GM19240 (cell line): ENCODE results near the gene MLH3.

Experiments
- DNase-seq: peaks from one replicate; pipeline ENCODE4 v3.0.0; 2011; ENCODE audit warnings: low spot score; ENCODE audit not compliant: insufficient read length

The MLH3 gene

GRCh38 chr14:75067212-75067611 is 15.9 kb upstream of the MLH3 start:
- no peak for DNase-seq

- no peak for DNase-seq
Measured at GRCh38 chr14:75066691-75067090, 15.4 kb upstream of the MLH3 start.

GRCh38 chr14:75064205-75064567 is 12.9 kb upstream of the MLH3 start:
- DNase-seq, result no peak

GRCh38 chr14:75063491-75064204 is 12.4 kb upstream of the MLH3 start, which contains the start of gene ACYP1:
ACYP1 (minus strand) TSS chr14:75064024; CDS start chr14:75063553, 471 bp downstream.
- peak; percentile 74 for DNase-seq

- no peak for DNase-seq
Measured at GRCh38 chr14:75063013-75063412, 11.7 kb upstream of the MLH3 start.

- no peak for DNase-seq
Measured at GRCh38 chr14:75060420-75060819, 9.2 kb upstream of the MLH3 start.

- no peak for DNase-seq
Measured at GRCh38 chr14:75059642-75060041, 8.4 kb upstream of the MLH3 start.

GRCh38 chr14:75054421-75054820 is 3.2 kb upstream of the MLH3 start:
- DNase-seq, result no peak

- DNase-seq, result no peak
Measured at GRCh38 chr14:75053396-75054291, 2.4 kb upstream of the MLH3 start.

GRCh38 chr14:75051556-75051899 is 261 bp upstream of the MLH3 start:
- no peak for DNase-seq

- DNase-seq, result no peak
Measured at GRCh38 chr14:75049731-75050201, 1.5 kb downstream of the MLH3 start.

GRCh38 chr14:75049136-75049535 is 2.1 kb downstream of the MLH3 start:
- DNase-seq, result no peak

- no peak for DNase-seq
Measured at GRCh38 chr14:75048101-75048500, 3.2 kb downstream of the MLH3 start.

- DNase-seq, result no peak
Measured at GRCh38 chr14:75047506-75047905, 3.8 kb downstream of the MLH3 start.

GRCh38 chr14:75046899-75047298 is 4.4 kb downstream of the MLH3 start:
- DNase-seq, result no peak

- no peak for DNase-seq
Measured at GRCh38 chr14:75046275-75046674, 5.0 kb downstream of the MLH3 start.

GRCh38 chr14:75044752-75045151 is 6.5 kb downstream of the MLH3 start:
- no peak for DNase-seq

- no peak for DNase-seq
Measured at GRCh38 chr14:75044322-75044721, 6.9 kb downstream of the MLH3 start.

- no peak for DNase-seq
Measured at GRCh38 chr14:75042035-75042434, 9.2 kb downstream of the MLH3 start.

GRCh38 chr14:75041613-75042012 is 9.7 kb downstream of the MLH3 start:
- no peak for DNase-seq

- no peak for DNase-seq
Measured at GRCh38 chr14:75040959-75041358, 10.3 kb downstream of the MLH3 start.

GRCh38 chr14:75040507-75040906 is 10.8 kb downstream of the MLH3 start:
- no peak for DNase-seq

GRCh38 chr14:75032939-75033338 is 18.3 kb downstream of the MLH3 start:
- DNase-seq, result no peak
